B cell (primary cell): ENCODE results near the gene RSL24D1. TPM values are rescaled to one million over a fixed set of nuclear protein-coding genes. Genes with fewer than 3 reads are reported as not detected.

Source experiments
- ATAC-seq: fragments of 200-7000 bp; cut with Tn5 transposase; one replicate; pipeline ENCODE4 v1.10.0; 2021; ENCODE audit warnings: low read depth, mild to moderate bottlenecking, moderate number of reproducible peaks, moderate library complexity
- CTCF ChIA-PET: fragments of 350-600 bp; sonication (Branson Sonifier 250); formaldehyde crosslinking; loops from one replicate; lab custom pipeline; 2021; ENCODE audit warnings: antibody characterized with exemption, inconsistent platforms; lab: Charles Lee
- POLR2A ChIA-PET: fragments of 350-600 bp; sonication (Branson Sonifier 250); formaldehyde crosslinking; loops from one replicate; lab custom pipeline; 2021; ENCODE audit warnings: antibody characterized with exemption; lab: Charles Lee
- DNase-seq: peaks from one replicate; pipeline ENCODE4 v3.0.0; 2013
- H2AFZ ChIP-seq: 2 replicates; pipeline ENCODE4 v1.6.1; 2012; ENCODE audit warnings: mild to moderate bottlenecking, low read depth, low read length; ENCODE audit not compliant: insufficient read depth, poor library complexity, severe bottlenecking
- H3K27ac ChIP-seq, 2 donors: 1 replicate in 1 of 2; 2 replicates in 1 of 2; pipeline ENCODE4 v1.5.1; 2012 to 2013; ENCODE audit warnings: low read length in 2 of 2, mild to moderate bottlenecking in 2 of 2, moderate library complexity in 1 of 2
- H3K27me3 ChIP-seq, 4 experiments: fragments of 200-600 bp in 1 of 4; sonication (generic) in 1 of 4; replicated peaks in 1 of 4; 1 replicate in 2 of 4; 2 replicates in 2 of 4; pipeline versions ENCODE4 v1.6.1 to v1.7.0; 2013 to 2016; ENCODE audit warnings: low read length in 3 of 4, mild to moderate bottlenecking in 2 of 4, mixed read lengths in 1 of 4, moderate library complexity in 1 of 4; ENCODE audit not compliant: insufficient read depth in 4 of 4, control insufficient read depth in 3 of 4; ENCODE audit errors: control extremely low read depth in 1 of 4
- H3K36me3 ChIP-seq, 2 experiments: replicated peaks in 1 of 2; 1 replicate in 1 of 2; 2 replicates in 1 of 2; pipeline versions ENCODE4 v1.6.1 to v1.7.1; 2013; ENCODE audit warnings: low read length in 1 of 2; ENCODE audit not compliant: insufficient read depth in 2 of 2, control insufficient read depth in 1 of 2; ENCODE audit errors: control extremely low read depth in 1 of 2, extremely low read depth in 1 of 2
- H3K4me1 ChIP-seq, 2 donors: fragments of 200-600 bp in 1 of 2; sonication (generic) in 1 of 2; 1 replicate in 1 of 2; 2 replicates in 1 of 2; pipeline versions ENCODE4 v1.5.1 to v1.6.1; 2013 to 2017; ENCODE audit warnings: low read length in 2 of 2; ENCODE audit not compliant: control insufficient read depth in 2 of 2, insufficient read depth in 2 of 2
- H3K4me2 ChIP-seq: replicated peaks from 2 replicates; pipeline ENCODE3; 2012; ENCODE audit warnings: mild to moderate bottlenecking, low read depth, low read length; ENCODE audit not compliant: poor library complexity, severe bottlenecking
- H3K4me3 ChIP-seq, 5 experiments: fragments of 200-600 bp in 1 of 5; sonication (generic) in 1 of 5; 1 replicate in 3 of 5; 2 replicates in 2 of 5; pipeline versions ENCODE4 v1.5.1 to v1.7.0; 2011 to 2016; ENCODE audit warnings: low read length in 4 of 5, mild to moderate bottlenecking in 4 of 5, low read depth in 2 of 5, control low read depth in 1 of 5, moderate library complexity in 1 of 5; ENCODE audit not compliant: insufficient read depth in 1 of 5; ENCODE audit errors: control extremely low read depth in 1 of 5, extremely low read depth in 1 of 5
- H3K79me2 ChIP-seq: fragments of 200-600 bp; sonication (generic); one replicate; pipeline ENCODE4 v1.6.0; 2016; ENCODE audit warnings: low read length; ENCODE audit not compliant: control insufficient read depth, insufficient read depth
- H3K9ac ChIP-seq: fragments of 200-600 bp; sonication (generic); 2 replicates; pipeline ENCODE4 v1.6.1; 2017; ENCODE audit warnings: mild to moderate bottlenecking, low read length, moderate library complexity
- H3K9me3 ChIP-seq, 3 donors: one replicate each; pipeline versions ENCODE4 v1.6.1 to v1.7.1; 2013; ENCODE audit warnings: low read length in 2 of 3; ENCODE audit not compliant: control insufficient read depth in 2 of 3, insufficient read depth in 1 of 3; ENCODE audit errors: control extremely low read depth in 1 of 3
- H4K20me1 ChIP-seq: 2 replicates; pipeline ENCODE4 v1.6.0; 2012; ENCODE audit warnings: mild to moderate bottlenecking, low read length; ENCODE audit not compliant: insufficient read depth, control insufficient read depth, poor library complexity, severe bottlenecking
- H3K27ac Mint-ChIP-seq: one replicate; pipeline ENCODE4 v1.8.0; 2021; ENCODE audit warnings: mixed read lengths
- H3K27me3 Mint-ChIP-seq: one replicate; pipeline ENCODE4 v1.8.0; 2021; ENCODE audit warnings: mixed read lengths
- H3K4me1 Mint-ChIP-seq: one replicate; pipeline ENCODE4 v1.8.0; 2021; ENCODE audit warnings: mixed read lengths
- H3K4me3 Mint-ChIP-seq: one replicate; pipeline ENCODE4 v1.8.0; 2021; ENCODE audit warnings: mixed read lengths
- H3K9me3 Mint-ChIP-seq: one replicate; pipeline ENCODE4 v1.8.0; 2022; ENCODE audit warnings: mixed read lengths; ENCODE audit not compliant: insufficient read depth
- EZH2 ChIP-seq: IDR thresholded peaks from 2 replicates; pipeline ENCODE4 v1.6.1; 2012; ENCODE audit warnings: borderline replicate concordance, low read depth, mild to moderate bottlenecking, moderate library complexity, low read length; ENCODE audit not compliant: insufficient read depth, poor library complexity, severe bottlenecking
- WGBS: methylation state at CpG from one replicate; pipeline ENCODE4 v1.1.5; 2013; ENCODE audit warnings: missing lambda C conversion rate; ENCODE audit not compliant: insufficient coverage; 5-methylcytosine and 5-hydroxymethylcytosine counted together
- intact Hi-C: fragments of 100-400 bp; cut with micrococcal nuclease; formaldehyde crosslinking; loops from one replicate; pipeline ENCODE4 v1.10.0; 2022
- polyA plus RNA-seq: library from polyadenylated mRNA; depleted of rRNA; stranded (reverse); fragments of >200 nt; gene quantifications from 2 replicates; pipeline ENCODE4 v1.2.3, GENCODE V29; 2012
- total RNA-seq, 2 donors: library from RNA; stranded (reverse); fragments of 120-200 nt in 1 of 2; gene quantifications; 1 replicate in 1 of 2; 2 replicates in 1 of 2; pipeline versions ENCODE4 v1.2.3 to v1.2.4, GENCODE V29; 2013 to 2022
- TF ChIP-seq, protein P1 (sequence below): fragments of 200-600 bp; IDR thresholded peaks from one replicate; pipeline ENCODE4 v1.8.0; 2022; ENCODE audit warnings: antibody characterized with exemption, mild to moderate bottlenecking

RSL24D1 gene
- total and polyA plus RNA-seq, 2 donors (not counting 1 experiment from before 2014, with no cell fraction given): 25.2 to 80.7 TPM

DNA sequence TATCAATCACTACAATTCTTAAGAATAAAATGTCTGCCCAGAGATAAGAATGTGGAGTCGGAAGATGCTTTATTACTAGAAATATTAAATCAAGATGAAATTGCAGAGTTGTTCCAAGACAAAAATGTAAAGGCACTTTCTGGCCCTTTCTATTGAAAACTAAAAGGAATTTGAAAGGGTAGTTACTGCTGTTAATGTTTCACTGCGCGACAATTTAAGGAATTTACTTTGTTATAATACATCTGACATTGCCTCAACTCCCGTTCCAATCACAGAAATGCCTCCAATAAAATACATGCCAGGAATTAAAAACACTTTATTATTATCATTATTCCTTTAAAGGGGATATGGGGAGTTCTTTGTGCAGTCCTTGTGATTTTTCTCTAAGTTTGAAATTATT, 26.4 kb downstream of the RSL24D1 start:
- no peaks in the 10 kb centered on the region for H3K27me3 ChIP-seq
- TF ChIP-seq EZH2: no peak
- TF ChIP-seq, protein P1, sequence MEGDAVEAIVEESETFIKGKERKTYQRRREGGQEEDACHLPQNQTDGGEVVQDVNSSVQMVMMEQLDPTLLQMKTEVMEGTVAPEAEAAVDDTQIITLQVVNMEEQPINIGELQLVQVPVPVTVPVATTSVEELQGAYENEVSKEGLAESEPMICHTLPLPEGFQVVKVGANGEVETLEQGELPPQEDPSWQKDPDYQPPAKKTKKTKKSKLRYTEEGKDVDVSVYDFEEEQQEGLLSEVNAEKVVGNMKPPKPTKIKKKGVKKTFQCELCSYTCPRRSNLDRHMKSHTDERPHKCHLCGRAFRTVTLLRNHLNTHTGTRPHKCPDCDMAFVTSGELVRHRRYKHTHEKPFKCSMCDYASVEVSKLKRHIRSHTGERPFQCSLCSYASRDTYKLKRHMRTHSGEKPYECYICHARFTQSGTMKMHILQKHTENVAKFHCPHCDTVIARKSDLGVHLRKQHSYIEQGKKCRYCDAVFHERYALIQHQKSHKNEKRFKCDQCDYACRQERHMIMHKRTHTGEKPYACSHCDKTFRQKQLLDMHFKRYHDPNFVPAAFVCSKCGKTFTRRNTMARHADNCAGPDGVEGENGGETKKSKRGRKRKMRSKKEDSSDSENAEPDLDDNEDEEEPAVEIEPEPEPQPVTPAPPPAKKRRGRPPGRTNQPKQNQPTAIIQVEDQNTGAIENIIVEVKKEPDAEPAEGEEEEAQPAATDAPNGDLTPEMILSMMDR: no peak
- no CpG with 5 or more reads among the region's 4 CpGs for WGBS
- H3K4me3 Mint-ChIP-seq: no peak overlapping the region
- no peaks in the 10 kb centered on the region for H3K27me3 Mint-ChIP-seq
- H3K4me1 Mint-ChIP-seq: no peaks in the 10 kb centered on the region
- no peaks in the 10 kb centered on the region for H3K36me3 ChIP-seq
- H3K4me2 ChIP-seq: no peak overlapping the region
- no peak overlapping the region for H3K27ac Mint-ChIP-seq
- intact Hi-C loops: no loop called here
- H3K4me3 ChIP-seq: no peak overlapping the region
- no peaks in the 10 kb centered on the region for H3K9me3 Mint-ChIP-seq
- H2AFZ ChIP-seq: no peak overlapping the region
- H3K4me1 ChIP-seq: no peaks in the 10 kb centered on the region
- H3K9me3 ChIP-seq: no peaks in the 10 kb centered on the region
- DNase-seq (no peak), ATAC-seq (no peak)
- H4K20me1 ChIP-seq: no peaks in the 10 kb centered on the region
- no peak overlapping the region for H3K9ac ChIP-seq
- H3K79me2 ChIP-seq: no peaks in the 10 kb centered on the region
- no peak overlapping the region for H3K27ac ChIP-seq
- POLR2A ChIA-PET: no interaction called here
- CTCF ChIA-PET: no interaction called here

DNA sequence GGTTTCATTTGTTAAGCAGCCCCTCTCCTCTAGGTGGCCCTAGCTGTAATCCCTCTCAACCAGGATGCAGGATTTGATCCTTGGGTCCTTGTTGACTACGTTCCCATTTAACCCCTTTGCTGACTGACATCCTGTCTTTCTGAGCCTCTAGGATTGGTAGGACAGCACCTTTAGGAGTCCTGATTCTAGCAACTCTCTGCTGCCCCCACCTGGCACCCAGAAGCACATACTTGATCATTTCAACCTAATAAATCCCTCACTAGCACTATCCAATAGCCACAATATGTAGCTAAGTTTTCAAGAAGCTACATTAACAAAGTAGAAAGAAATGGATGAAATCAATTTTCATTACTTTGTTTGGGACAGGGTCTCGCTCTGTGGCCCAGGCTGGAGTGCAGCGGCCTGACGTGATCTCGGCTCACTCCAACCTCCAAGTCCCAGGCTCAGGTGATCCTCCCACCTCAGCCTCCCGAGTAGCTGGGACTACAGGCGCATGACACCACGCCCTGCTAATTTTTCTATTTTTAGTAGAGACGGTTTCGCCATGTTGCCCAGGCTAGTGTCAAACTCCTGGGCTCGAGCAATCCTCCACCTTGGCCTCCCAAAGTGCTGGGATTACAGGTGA, 28.3 kb downstream of the RSL24D1 start:
- no peak overlapping the region for H3K27ac Mint-ChIP-seq
- CTCF ChIA-PET: interaction anchor here (0.6 to 1.2 kb wide), 4 partner anchors 28 to 122 kb away, joined by 3 to 4 read pairs (median 3); partner anchors contain the start of gene RSL24D1
- intact Hi-C loops: no loop called here

More for the DNA sequence above, 28.3 kb downstream of the RSL24D1 start:
- Mint-ChIP-seq H3K9me3 (no peaks in the 10 kb centered on the region), H3K27me3 (no peaks in the 10 kb centered on the region), H3K4me1 (no peaks in the 10 kb centered on the region), H3K4me3 (no peak overlapping the region)
- no peaks in the 10 kb centered on the region for H4K20me1 ChIP-seq
- no peaks in the 10 kb centered on the region for H3K36me3 ChIP-seq
- H2AFZ ChIP-seq: no peak overlapping the region
- H3K9me3 ChIP-seq: no peaks in the 10 kb centered on the region
- 79% methylated on average over 10 of the region's 11 CpGs for WGBS
- POLR2A ChIA-PET: no interaction called here
- H3K79me2 ChIP-seq: no peaks in the 10 kb centered on the region
- peak; percentile 50 for DNase-seq
- TF ChIP-seq, protein P1: peak; percentile 82
- TF ChIP-seq EZH2: no peak
- ATAC-seq: peak; percentile 54
- H3K4me1 ChIP-seq: no peaks in the 10 kb centered on the region
- H3K4me3 ChIP-seq: no peak overlapping the region
- no peak overlapping the region for H3K9ac ChIP-seq
- no peak overlapping the region for H3K27ac ChIP-seq
- no peak overlapping the region for H3K4me2 ChIP-seq
- no peaks in the 10 kb centered on the region for H3K27me3 ChIP-seq
